Measurements from ENCODE around the gene CD300A.
"Not testable (repeated sequence)": the region's sequence is repeated elsewhere in the genome, so short reads cannot be mapped to it uniquely, and the experiment has no call there.

The CD300A gene

DNA sequence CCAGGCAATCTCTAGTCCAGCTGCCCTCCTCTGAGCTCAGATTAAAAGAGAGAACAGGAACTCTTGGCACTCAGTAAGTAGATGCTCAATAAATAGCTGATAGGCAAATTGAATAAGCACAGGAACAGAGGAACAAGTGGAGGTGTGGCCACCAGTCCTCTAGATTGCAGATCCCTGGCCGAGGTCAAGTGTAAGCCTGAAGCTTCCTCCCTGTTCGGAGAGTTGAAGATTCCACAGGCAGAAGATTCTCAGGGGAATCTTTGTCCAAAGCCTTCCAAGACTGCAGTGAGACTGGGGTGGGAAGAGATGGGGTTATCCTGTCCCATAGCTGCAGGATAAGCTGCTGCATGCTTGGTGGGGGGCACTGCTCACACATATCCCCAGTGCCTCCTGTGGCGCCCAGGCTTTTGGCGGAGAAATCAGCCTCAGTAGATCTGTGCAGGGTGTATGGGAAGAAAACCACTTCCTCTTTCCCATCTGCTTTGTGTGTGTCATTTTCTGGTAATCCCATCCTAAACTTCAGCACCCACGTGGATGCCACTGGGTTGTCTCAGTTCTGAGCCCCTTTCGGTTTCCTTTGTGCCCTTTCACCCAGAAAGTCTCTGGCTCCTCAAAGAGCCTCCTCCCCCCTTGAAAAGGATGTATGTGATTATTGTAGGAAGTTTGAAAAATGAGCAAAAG is 12.1 kb downstream of the CD300A start:
- in situ Hi-C loops (cut with MboI; ENCODE audit: low sequenced_read_pairs), result no loop called here

DNA sequence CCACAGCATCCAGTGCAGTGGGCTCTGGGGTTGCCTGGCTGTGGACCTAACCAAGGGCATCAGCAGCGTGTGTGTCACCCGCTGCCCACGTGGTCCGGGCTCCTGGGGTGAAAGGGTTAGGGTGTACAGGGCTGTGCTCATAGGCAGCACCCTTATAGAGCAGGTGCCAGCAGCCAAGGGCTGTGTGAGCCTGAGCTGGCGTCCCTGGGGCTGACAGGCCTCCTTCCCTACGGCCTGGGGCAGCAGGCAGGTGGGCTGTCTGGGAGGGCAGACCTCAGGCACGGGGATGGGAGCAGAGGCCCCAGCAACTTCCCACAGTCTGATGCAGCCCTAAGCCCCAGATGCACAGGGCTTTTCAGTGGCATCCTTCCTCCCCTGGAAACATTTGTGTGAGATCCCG is 13.9 kb downstream of the CD300A start:
- in situ Hi-C loops (cut with MboI; ENCODE audit: low sequenced_read_pairs), result no loop called here

DNA sequence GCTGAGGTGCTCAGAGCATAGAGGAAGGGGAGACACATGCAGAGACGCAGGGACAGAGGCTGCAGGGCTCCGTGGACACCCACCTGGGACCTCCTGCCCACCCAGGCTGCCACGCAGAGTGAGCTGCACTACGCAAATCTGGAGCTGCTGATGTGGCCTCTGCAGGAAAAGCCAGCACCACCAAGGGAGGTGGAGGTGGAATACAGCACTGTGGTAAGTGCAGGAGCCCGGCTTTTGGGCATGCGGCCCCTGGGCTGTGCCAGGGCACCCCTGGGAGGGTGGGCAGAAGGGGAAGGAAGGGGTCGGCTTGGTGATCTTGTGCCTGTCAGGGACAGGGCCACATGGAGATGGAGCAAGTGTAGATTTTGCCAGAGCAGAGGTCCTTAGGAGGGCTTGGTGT is 15.2 kb downstream of the CD300A start:
- in situ Hi-C loops (cut with MboI; ENCODE audit: low sequenced_read_pairs), result no loop called here

DNA sequence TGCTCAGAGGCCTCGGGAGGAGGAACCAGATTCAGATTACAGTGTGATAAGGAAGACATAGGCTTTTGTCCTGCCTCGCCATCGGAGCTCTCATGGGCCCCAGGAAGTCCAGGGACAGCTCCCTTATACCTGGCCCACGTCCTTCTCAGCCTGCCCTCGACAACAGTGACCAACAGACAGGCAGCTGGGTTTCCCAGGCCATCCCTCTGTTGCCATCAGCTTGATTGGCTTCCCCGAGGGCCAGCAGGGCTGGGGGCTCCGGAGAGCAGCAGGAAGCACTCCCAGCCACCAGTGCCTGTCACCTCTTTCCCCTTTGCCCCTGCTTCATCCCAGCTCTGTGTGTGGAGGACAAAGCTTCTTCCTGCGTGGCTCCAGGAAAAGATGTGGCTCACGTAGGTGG is 17.6 kb downstream of the CD300A start:
- in situ Hi-C loops (cut with MboI; ENCODE audit: low sequenced_read_pairs), result no loop called here

DNA sequence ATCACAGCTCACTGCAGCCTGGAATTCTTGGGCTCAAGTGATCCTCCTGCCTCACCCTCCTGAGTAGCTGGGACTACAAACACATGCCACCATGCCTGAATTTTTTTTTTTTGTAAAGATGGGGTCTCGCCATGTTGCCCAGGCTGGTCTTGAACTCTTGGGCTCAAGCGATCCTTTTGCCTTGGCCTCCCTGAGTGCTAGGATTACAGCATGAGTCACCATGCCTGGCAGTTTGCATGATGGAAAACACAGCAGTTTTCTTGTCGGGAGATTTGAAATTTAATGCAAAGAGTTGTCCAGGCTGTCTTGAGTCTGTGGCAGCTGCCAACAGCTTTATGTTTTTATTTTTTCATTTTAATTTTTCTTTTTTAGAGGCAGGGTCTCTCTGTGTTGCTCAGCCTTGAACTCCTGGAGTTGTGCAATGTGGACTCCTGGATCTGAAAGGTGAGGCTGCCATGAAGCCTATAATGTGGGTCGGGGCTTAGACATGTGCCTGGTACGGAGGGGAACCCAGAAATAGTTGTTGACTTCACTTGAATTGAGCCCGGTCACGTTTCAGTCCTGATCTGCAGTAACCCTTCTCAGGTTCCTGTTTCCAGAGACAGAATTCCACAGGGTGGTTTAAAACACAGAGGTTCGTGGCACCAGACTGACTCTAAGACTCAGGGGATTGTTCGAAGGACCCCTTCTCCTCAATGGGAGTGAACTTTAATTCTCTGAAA is 18.7 kb downstream of the CD300A start:
- in situ Hi-C loops (cut with MboI; ENCODE audit: low sequenced_read_pairs), result no loop called here

DNA sequence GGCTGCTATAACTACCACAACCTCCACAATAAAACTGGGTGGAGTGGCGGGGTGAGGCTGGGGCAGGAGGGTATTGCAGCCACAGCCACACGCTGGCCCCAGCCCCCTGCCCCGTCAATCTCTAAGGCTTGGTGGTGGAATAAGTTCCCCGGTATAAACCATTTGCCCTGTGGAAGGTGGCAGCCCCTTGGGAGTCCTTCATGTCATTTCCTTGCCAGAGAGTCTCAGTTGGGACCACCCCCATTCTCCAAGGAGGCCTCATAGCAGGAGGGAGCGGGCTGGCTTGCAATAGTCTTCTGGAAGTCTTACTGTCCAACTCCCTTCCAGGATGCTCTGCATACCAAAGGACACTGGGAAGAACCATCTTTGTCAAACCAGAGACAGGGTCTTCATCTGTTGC is 19.4 kb downstream of the CD300A start:
- in situ Hi-C loops (cut with MboI; ENCODE audit: low sequenced_read_pairs), result no loop called here

DNA sequence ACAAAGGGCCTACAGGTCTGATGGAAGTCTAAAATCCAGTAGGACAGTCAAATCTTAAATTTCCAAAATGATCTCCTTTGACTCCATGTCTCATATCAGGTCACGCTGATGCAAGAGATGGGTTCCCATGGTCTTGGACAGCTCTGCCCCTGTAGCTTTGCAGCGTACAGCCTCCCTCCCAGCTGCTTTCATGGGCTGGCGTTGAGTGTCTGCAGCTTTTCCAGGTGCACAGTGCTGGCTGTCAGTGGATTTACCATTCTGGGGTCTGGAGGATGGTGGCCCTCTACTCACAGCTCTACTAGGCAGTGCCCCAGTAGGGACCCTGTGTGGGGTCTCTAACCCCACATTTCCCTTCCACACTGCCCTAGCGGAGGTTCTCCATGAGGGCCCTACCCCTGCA is 21.8 kb downstream of the CD300A start:
- in situ Hi-C loops (cut with MboI; ENCODE audit: low sequenced_read_pairs), result not testable (repeated sequence)

DNA sequence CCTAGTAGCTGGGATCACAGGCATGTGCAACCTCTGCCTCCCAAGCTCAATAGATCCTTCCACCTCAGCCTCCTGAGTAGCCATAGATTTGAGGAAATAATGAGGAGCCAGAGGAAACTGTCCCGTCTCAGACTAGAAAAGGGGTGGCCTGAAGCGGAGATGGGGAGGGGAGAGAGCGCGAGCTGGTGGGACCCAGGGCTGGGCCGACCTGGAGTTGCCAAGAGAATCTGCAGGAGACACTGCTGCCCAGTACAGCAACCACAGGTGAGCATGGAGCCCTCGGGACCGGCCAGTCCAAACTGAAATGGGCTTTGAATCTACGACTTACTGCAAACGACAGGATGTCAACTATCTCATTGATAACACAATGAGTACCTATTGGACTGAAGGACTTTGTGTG is 24.3 kb downstream of the CD300A start:
- in situ Hi-C loops (cut with MboI; ENCODE audit: low sequenced_read_pairs), result no loop called here

DNA sequence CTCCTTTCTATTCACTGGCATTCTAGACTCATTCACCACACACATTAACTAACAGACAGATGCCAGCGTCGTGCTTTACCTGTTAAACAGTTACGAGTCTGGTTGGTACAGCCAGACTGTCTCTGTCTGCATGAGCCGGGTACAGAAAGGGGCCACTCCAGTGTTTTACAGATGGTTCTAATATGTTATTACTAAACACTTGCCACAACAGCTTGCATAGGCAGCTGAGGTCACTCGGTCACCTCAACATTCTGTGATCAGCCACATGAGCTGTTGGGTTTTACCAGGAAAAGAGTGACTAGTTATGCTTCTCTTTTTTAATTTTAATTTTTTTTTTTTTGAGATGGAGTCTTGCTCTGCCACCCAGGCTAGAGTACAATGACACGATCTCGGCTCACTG is 25.2 kb downstream of the CD300A start:
- in situ Hi-C loops (cut with MboI; ENCODE audit: low sequenced_read_pairs), result no loop called here

DNA sequence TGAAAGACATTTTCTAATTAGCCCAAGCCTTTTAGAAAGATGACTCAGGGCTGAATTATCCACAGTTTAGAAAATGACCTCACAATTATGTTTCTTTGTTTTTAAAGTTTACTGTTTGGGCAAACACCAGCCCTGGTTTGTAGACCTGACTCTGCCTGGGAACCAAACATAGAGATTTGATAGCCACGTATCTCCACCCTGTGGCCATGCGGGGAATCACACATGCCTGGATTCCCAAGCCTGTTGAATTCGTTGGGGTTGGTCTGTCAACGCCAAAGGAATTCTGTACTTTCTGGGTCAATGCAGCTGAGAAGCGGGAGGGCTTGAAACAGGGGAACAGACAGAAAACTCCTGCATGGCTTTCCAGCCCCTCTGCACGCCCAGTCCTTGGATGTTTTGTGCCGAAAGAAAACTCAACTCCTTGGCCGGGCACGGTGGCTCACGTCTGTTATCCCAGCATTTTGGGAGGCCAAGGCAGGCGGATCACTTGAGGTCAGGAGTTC is 26.9 kb downstream of the CD300A start:
- in situ Hi-C loops (cut with MboI; ENCODE audit: low sequenced_read_pairs), result no loop called here

DNA sequence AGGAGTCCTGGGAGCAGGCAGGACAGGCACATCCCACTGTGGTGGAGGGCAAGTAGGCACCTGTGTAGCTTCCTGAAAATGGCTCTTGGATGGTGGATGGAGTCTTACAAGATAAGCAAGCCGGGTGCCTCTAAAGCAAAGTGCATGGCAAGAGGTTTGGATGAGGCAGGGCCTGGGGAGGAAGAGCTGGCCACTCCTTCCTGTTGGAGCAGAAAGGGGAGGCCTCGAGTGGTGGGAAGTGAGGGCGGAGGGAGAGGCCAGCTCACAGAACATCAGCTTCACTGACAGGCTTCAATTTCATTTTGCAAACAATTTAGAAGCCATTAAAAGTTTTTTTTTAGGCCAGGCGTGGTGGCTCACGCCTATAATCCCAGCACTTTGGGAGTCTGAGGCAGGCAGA is 31.0 kb downstream of the CD300A start:
- in situ Hi-C loops (cut with MboI; ENCODE audit: low sequenced_read_pairs), result no loop called here

DNA sequence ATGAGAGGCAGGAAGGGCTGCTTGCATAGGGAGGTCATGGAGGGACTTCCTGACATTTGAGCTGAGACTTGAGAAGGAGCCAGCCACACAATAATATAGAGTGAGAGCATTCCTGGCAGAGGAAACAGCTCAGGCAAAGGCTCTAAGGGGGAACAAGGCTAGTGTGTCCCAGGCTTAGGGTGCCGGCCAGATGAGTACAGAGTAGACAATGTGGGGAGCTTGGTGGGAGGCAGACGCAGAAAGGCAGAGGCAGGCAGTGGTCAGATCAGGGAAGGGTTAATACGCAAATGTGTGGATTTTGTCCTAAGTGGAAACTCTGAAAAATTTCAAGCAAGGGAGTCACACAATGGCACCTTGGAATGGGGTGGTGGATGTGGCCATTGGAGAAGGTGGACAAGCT is 33.6 kb downstream of the CD300A start:
- in situ Hi-C loops (cut with MboI; ENCODE audit: low sequenced_read_pairs), result no loop called here

DNA sequence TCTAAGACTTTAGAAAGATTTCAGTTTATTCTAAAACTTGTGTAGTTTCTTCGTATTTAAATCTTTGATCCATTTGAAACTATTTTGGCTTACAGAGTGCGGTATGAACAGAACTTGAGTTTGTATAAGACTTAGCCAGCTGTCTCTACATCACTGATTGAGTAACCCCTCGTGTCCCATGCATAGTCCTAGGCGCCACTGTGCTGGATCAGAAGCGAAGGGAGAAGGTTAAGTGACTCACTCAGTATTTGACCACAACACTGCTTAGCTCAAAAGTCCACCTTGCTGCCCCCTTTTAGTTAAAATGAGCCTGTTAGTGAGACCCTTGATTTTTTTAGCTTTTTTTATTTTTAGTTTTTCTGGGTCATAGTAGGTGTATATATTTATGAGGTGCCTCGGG is 36.4 kb downstream of the CD300A start:
- in situ Hi-C loops (cut with MboI; ENCODE audit: low sequenced_read_pairs), result no loop called here

DNA sequence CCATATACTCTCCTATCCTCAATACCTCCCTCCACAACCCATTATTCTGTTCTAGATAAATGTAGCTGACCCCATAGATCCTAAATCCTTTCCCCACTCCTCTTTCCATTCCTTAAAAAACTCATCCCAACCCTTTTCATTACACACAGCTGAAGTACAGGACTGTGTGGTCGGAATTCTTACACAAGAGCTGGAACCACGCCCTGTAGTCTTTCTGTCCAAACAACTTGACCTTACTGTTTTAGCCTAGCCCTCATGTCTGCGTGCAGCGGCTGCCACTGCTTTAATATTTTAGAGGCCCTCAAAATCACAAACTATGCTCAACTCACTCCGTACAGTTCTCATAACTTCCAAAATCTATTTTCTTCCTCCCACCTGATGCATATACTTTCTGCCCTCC is 37.5 kb downstream of the CD300A start:
- in situ Hi-C loops (cut with MboI; ENCODE audit: low sequenced_read_pairs), result not testable (repeated sequence)

DNA sequence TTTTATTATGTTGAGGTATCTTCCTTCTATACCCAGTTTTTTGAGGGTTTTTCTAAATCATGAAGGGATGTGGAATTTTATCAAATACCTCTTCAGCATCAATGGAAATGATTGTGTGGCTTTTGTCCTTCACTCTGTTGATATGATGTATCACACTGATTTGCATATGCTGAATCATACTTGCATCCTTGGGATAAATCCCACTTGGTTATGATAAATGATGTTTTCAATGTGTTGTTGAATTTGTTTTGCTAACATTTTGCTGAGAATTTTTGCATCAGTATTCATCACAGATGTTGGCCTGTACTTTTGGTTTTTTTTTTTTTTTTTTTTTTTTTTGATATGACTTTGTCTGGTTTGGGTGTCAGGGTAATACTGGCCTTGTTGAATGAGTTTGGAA is 41.7 kb downstream of the CD300A start:
- in situ Hi-C loops (cut with MboI; ENCODE audit: low sequenced_read_pairs), result no loop called here

DNA sequence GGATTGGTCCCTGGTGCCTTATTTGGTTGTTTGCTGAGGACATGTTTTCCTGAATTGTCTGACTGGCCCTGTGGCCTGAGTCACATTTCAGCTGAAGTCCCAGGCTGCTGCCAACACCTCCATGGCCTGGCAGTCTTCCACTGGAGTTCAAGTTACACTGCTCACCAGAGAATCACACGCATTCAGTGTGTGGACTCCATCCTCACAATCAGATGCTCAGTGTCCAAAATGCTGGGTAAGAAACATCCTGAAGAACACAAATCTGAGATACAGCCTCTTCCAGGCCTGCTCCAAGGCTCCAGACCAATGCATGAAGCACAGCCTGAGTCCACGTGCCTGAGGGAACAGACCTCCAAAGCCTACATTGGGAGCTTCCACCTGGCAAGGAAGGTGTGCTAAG is 45.6 kb downstream of the CD300A start:
- in situ Hi-C loops (cut with MboI; ENCODE audit: low sequenced_read_pairs), result no loop called here

DNA sequence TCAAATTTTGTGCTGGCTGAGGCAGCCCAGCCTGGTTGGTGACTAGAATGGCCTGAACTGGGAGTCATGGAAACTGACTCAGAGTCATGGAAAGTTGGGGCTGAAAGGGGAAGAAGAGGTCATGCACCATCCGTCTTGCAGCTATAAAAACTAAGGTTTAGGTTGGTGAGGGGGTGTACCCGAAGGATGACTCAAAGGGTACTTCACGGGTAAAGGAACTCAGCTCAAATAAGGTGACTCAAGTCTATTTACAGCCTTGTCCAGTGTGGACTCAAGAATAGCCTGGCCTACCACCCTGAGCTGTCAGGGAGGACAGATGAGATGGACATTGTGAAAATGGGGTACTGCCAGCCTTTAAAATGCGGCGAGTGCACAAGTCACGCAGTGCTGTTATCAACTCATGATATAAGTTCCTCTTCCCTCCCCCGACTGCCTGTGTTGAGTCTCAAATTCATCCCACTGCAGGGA is 46.2 kb downstream of the CD300A start:
- in situ Hi-C loops (cut with MboI; ENCODE audit: low sequenced_read_pairs), result no loop called here

DNA sequence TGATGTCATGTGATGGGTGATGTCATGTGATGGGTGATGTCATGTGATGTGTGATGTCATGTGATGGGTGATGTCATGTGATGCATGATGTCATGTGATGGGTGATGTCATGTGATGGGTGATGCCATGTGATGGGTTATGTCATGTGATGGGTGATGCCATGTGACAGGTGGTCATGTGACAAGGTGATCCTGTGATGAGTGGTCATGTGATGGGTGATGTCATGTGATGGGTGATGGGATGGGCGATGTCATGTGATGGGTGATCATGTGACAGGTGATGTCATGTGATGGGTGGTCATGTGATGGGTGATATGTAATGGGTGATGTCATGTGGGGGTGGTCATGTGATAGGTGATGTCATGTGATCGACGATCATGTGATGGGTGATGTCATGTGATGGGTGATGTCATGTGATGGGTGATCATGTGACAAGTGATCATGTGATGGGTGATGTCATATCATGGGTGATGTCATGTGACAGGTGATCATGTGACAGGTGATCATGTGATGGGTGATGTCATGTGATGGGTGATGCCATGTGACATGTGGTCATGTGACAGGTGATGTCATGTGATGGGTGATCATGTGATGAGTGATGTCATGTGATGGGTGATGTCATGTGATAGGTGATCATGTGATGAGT is 47.7 kb downstream of the CD300A start:
- in situ Hi-C loops (cut with MboI; ENCODE audit: low sequenced_read_pairs), result no loop called here

DNA sequence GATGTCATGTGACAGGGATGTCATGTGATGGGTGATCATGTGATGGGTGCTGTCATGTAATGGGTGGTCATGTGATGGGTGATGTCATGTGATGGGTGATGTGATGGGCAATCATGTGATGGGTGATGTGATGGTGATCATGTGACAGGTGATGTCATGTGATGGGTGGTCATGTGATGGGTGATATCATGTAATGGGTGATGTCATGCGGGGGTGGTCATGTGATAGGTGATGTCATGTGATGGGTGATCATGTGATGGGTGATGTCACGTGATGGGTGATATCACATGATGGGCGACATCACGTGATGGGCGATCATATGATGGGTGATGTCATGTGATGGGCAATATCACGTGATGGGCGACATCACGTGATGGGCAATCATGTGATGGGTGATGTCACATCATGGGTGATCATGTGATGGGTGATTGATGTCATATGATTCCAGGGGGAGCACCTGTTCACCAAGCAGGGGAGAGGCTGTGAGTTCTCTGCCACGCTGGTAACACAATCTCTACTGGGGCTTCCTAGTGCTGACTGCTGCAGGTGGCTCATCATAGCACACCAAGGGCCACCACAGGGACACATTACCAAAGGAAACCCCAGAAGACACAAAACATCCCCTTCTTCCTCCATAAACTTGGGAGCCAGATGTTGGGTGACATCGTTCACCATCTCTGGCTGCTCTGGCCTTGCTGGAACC is 48.3 kb downstream of the CD300A start:
- in situ Hi-C loops (cut with MboI; ENCODE audit: low sequenced_read_pairs), result no loop called here

DNA sequence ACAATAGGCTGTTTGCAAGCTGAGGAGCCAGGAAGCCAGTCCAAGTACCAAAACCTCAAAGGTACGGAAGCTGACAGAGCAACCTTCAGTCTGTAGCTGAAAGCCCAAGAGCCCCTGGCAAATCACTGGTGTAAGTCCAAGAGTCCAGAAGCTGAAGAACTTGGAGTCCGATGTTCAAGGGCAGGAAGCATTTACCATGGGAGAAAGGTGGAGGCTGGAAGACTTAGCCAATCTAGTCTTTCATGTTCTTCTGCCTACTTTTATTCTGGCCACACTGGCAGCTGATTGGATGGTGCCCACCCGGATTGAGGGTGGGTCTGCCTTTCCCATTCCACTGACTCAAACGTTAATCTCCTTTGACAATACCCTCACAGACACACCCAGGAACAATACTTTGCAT is 49.5 kb downstream of the CD300A start:
- in situ Hi-C loops (cut with MboI; ENCODE audit: low sequenced_read_pairs), result no loop called here

DNA sequence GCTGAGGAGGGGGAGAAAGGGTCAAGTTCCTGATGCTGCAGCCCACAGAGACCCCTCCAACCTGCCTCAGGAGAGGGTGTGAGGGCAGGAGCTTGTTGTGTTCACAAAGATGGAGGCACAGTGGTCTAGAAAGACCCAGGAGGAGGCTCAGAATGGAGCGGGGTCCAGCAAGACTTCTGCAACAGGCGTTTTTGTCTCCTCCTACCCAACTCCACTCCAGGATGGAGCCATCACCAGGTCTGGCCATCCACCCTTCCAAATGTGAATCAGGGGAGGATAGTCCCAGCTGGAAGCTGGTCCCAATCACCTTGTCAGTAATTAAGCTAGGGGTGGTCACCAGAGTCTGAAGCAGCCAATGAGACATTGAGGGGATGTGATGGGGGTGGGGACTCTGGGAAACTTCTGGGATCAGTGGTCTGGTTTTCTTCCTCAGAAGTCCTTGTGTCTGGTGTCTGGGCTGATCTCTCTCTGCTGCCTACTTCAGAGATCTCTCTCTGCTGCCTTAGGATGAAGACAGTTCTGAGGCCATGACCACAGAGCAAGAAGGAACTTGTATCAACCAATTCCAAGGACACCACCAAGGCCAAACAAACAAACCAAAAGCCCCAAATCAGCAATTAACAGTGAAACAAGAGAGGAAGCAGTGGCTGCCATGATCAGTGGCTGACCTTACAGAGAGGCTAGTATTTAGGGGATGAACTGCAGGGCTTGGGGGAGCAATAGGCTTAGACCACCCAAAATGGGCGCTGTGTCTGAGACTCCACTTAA is 50.3 kb downstream of the CD300A start:
- in situ Hi-C loops (cut with MboI; ENCODE audit: low sequenced_read_pairs), result no loop called here
